Activated CD8-positive, alpha-beta memory T cell treated with anti-CD3 and anti-CD28 coated beads, Interleukin-2, amount 50 U/mL, for 4 hours (primary cell): ENCODE results near the gene USP15.

Experiments used
- DNase-seq: peaks from one replicate; pipeline ENCODE4 v3.0.0-alpha.2; 2020

Gene USP15

DNA sequence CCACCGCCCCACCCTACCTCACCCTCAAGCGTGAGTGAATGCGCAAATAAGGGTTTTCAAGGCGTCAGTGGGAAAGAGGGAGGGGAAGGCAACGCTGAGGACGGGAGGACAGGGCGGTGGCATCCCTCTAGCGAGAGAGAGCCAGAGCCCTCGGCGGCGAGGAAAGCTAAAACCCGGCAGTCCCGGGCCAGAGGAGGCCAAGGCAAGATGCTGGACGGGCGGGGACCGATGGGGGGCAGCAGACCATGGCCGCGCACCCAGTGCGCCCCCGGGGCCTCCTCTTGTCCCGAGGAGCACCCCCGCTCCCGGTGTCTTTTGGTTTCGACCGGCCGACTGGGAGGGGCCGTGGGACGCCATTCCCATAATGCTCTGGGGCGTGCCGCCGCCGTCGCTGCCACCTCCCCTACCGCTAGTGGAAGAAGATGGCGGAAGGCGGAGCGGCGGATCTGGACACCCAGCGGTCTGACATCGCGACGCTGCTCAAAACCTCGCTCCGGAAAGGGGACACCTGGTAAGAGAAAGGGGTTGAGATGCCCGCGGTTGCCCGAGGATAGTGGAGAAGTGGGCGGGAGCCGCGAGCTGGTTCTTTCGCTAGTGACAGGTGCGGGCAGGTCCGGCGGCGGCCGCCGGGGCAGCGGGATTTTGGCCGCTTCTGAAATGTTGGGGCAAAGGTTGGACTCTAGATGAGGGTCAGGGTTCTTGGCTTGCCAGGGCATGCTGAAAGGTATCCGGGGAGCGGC lies at the start of gene USP15:
Gene USP15 (plus strand): TSS at position 412 of the 740 bp plus-strand sequence. CDS start 11 bp downstream, at position 423.
- DNase-seq = peak; percentile 96

DNA sequence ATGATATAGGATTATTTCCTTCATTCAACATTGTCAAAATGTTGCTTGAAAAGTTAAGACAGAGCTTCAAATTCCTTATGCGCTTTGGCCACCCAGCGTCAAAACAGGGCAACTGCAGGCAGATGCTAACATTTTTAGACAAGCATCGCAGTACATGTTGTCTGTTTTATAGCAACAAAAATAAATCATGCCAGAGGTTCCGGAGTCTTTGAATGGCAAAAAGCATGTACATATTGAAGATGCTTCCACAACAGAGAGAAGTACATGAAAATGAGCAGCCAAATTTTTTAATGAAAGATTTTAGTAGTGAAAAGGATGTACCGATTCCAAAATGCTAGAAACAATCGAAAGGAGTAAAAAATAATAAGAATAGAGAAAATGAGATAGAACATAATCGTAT lies 49.8 kb upstream of the USP15 start:
- DNase-seq = peak; percentile 47

DNA sequence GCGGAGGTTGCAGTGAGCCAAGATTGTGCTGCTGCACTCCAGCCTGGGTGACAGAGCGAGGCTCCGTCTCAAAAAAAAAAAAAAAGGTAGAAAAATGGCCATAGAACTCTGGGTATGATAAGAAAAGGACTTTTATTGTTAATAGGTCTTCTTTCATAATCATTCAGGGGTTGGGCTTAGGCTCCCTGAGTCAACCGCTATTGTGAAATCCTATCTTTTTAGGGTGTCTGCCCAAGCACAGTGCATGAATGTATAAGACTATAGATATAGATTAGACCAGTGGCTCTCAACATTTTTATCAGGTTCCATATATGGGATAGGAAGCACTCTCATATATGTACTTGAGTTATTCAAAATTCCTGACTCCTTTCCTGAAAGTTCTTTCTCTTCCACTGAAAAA lies 48.7 kb upstream of the USP15 start:
- no peak for DNase-seq

DNA sequence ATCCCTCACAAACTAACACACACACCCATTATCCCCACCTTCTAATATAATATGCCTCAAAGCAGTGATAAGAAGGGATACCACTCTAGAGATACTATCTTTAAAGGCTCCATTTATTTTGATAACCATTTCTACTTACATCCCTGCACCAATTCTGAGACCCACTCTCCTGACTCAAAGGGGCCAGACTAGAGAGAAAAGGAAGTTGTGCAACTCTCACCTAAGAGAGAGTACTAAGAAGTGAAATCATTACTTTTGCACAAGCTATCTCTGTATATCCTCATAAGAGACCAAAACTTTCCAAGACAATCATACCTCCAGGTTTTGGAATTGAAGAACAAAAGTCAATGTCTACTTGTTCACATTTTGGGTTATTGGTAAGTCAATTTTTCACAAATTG lies 45.4 kb upstream of the USP15 start:
- DNase-seq = no peak

DNA sequence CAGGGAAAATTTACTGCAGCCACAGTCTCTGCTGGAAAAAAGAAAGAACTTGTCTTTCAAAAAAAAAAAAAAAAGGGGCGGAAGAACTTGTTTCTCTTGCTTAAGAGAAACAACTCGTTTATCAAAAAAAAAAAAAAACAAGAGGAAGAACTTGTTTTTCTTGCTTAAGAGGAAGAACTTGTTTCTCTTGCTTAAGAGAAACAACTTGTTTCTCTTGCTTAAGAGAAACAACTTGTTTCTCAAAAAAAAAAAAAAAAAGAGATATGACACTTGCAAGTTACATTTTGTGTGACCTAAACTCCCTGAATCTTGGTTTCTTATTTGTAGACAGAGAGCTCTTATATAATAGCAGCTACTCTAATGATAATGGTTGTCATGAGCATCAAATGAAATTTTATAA lies 44.7 kb upstream of the USP15 start:
- no peak for DNase-seq

DNA sequence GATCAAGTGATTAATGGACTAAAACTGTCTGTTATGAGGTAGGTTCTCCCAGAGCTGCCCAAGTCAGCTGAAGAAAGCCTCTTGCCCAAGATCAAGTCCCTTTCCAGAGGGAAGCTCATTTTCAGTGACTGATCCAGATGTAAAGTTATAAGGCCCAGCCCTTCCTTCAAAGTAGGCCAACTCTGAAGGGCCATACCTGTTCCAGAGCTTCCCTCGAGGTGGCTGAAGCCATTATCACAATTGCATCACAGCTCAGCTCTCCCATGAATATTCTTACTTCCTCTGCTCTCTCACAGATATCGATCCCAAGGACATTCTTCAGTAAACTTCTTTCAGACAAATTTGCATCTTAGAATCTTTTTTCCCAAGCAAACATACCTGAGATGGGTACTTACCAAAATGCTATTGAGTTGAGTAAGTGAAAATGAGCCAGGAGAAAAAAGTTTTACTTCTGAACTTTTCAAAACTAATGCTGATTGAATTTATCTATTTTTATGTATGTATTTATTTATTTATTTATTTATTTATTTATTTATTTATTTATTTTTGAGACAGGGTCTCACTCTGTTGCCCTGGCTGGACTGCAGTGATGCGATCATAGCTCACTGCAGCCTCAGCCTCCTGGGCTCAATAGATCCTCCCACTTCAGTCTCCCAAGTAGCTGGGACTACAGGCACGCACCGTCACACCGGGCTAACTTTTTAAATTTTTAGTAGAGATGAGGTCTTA lies 42.6 kb upstream of the USP15 start:
- DNase-seq = no peak

DNA sequence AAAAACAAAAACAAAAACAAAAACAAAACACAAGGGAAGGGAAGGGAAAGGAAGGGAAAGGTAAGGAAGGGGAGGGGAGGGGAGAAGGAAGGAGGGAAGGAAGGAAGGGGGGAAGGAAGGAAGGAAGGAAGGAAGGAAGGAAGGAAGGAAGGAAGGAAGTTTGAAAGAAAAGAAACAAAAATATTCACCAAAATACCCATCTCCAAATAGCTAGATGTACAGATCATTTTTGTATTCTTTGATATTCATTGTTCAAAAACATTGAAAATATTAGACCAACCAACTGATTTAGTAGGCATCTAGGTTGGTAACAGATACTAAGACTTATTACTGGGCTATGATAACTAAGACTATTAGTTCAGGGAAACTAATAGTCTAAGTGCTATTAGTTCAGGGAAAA lies 39.1 kb upstream of the USP15 start:
- DNase-seq = no peak

DNA sequence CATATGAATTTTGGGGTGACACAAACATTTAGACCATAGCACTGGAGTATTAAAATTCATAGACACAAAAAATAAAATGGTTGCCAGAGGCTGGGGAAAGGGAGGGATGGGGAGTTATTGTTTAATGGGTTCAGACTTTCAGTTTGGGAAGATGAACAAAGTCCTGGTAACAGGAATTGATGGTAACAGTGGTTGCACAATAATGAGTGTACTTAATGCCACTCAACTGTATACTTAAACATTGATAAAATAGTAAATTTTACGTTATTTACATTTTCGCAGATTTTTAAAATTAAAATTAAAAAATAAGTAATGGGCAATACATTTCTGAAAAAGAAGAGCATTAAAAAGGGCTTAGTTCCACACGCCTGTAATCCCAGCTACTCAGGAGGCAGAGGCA lies 35.6 kb upstream of the USP15 start:
- no peak for DNase-seq

DNA sequence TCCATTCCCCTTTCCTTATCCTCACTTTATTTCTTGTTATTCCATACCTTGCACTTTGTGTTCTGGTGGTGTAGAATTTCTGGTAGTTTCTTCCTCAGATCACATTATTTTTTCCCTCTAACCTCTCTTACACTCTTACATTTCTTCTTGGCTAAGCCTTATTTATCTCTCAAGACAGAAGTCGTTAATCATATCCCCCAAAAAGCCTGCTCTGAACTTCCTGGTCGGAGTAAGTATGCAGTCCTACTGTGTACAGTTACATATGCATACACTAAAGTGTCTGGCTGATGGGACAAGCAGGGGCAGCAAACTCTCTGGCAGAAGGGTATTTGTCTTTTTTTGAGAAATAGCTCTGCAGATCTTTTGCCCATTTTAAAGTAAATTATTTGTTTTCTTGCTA lies 33.1 kb upstream of the USP15 start:
- DNase-seq = no peak

DNA sequence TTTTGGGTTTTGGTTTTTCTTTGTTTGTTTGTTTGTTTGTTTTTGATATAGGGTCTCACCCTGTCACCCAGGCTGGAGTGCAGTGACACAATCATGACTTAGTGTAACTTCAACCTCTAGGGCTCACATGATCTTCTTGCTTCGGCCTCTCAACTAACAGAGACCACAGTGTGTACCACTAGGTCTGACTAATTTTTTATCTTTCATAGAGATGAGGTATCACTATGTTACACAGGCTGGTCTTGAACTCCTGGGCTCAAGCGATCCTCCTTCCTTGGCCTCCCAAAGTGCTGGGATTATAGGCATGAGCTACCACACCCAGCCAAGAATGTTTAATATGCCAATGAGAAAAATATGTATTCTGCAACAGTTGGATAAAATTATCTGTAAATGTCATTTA lies 29.6 kb upstream of the USP15 start:
- DNase-seq = no peak

DNA sequence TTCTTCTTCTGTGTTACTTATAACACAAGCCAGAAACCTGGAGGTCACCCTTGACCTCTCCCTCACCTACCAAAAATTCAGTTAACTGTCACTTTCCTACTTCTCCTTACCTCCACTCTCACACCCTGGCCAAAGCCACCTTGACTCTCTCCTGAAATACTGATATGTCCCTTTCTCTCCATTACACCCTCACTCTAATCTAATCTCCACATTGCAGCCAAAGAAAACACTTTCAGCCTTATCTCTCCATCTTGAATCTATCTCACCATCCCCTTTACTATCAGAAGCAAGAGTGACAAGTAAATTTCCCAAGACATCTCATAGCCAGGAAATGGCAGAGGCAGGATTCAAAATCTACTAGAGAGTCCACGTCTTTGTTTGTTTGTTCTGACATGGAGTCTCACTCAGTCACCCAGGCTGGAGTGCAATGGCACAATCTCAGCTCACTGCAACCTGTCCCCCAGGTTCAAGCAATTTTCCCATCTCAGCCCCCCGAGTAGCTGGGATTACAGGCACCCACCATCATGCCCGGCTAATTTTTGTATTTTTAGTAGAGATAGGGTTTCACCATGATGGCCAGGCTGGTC lies 28.0 kb upstream of the USP15 start:
- DNase-seq = no peak

DNA sequence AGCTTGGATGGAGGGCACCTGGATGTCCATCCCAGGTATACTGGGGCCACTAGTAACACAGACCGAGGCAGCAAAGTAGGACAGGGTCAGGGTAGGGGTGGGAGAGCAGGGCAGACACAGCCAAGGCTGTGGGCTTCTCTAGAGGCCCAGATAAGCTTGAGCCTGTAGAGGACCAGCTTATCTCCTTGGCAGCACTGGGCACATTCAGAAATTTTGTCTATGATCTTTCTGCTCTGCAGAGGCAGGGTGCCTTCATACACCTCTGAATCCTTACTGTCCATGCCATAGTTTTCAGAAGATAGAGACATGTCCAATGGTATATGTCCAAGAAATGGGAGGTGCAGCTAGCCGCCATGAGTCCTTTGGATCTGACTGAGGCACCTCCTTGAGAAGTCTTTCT lies 26.4 kb upstream of the USP15 start:
- no peak for DNase-seq

DNA sequence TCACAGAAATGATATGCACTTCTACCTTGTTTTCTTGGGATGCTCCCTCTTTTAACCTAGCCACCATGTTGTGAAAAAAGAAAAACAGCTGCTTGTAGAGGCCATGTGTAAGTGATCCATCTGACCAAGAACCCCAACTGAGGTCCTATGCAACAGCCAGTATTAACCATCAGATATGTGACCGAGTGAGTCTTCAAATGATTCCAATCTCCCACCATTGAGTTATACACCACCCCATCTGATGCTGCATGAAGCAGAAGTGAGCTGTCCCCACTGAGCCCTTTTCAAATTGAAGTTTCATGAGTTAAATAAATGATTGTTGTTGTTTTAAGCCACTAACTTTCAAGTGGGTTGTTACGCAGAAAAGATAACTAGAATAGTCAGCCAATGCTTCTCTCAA lies 20.6 kb upstream of the USP15 start:
- no peak for DNase-seq

DNA sequence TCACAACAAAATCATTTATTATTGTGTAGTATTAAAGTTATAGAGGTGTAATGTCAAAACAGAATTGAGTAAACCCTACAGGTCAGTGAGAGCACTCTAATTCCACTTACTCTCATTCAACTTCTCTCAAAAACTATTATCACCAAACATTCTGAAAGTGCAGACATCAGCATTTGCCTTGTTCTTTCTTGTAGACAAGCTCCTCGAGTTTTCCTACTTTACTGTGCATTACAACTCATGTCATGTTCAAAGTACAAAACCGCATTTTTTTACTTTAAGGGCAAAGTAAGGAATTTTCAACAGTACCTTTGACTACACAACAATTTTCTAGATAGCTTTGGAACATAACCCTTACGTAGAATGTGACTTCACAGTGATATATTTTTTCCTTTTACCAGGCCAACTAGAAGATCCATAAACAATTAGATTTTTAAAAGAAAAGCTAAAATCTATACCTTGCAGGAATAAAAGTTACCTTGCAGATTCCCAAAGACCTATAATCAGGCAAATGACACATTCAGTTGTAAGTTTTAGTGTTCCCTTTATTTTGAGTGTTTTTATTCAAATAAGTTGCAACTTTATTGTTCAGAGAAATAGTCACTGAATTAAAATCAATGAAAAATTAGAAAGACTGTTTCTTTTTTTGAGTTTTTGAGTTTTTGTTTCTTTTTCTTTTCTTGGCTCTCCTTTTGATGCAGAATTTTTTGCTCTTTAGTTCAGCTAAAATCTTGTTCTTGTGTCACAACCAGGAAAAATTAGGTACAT lies 12.7 kb upstream of the USP15 start:
- no peak for DNase-seq

DNA sequence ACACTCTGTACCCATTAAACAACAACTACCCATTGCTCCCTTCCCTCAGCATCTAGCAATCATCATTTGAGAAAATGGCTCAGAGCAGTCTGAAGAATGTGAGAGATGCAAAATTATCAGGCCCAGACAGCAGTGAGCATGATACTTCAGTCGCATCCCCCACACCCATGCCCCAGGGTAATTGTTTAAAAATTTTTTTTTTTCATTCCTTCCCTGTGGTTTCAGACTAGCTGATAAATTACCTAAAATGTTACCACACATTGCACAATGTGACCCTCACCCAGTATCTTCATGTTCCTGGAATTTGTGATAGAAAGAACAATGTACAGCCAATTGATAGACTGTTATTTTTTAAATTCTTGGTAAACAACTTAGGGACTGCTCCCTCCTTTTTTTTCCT lies 11.3 kb upstream of the USP15 start:
- no peak for DNase-seq

DNA sequence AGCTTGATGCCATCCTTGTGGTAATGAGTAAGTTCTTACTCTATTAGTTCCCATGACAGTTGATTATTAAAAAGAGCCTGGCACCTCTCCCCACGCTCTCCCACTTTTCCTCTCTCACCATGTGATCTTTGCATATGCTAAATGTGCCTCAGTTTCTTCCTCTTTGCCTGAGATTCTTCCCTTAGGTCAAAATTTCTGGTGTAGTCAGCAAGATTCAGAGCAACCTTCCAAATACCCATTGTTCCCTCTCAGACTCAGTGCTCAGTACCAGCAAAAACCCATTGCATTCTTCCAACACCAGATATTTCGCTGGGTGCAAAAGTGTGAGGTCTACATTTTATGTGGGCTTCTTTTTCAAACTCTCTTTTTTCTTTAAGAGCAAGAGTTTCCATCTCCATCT lies 10.8 kb upstream of the USP15 start:
- no peak for DNase-seq

DNA sequence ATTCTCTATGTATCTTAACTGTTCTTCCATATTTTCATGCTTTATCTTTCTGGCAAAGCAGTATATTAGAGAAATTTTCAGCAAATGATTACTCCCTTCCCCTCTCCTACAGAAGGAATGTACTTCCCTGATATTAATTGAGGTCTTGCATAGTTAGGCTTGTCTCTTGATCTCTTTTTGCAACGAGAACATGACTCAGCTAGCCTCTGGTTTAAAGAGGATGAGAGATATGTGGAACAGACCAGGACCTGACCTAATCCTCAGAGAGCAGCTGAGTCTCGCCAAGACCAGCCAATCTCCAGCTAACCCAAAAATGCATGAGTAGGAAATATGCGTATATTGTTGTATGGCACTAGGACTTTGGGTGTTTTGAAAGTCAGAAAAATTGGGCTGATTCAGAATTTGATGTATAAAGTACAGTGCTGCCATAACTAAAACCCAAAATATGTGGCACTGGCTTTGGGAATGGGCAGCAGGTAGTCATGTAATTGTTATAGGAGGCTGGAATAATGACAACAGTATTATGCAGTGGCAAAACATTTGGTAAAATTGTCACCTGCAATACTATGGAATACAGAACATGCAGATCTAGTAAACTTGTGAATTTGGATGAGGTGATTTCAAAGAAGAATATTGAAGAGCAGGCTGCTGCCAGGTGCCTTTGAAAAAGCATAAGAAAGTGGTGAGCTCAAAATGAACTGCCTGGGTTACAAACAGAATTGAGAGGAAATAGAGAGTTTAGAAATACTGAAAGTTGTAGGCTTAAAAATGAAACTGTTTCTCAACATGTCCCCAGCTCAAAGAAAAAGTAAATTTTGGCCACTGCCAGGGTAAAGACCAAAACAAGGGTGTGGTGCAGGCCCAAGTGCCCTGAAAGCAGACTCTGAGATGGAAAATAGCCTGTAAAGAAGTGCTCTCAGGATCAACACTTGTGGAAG lies 9.3 kb upstream of the USP15 start:
- no peak for DNase-seq

DNA sequence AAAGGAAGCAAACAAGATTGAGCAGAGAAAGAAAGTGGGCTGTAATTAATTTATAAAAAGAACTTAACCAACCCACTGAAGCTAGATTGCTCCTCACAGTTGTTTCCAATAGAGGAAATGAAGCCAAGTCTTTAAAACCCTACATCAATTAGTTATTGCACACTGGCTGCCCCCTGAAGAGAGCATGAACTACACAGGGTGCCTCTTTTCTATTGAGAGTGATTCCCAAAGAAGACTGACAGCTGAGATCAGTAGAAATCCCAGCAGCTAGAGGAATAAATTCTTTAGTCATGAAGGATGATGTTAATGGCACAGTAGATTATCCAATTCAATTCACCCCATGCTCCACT lies 8.6 kb upstream of the USP15 start:
- DNase-seq = no peak

DNA sequence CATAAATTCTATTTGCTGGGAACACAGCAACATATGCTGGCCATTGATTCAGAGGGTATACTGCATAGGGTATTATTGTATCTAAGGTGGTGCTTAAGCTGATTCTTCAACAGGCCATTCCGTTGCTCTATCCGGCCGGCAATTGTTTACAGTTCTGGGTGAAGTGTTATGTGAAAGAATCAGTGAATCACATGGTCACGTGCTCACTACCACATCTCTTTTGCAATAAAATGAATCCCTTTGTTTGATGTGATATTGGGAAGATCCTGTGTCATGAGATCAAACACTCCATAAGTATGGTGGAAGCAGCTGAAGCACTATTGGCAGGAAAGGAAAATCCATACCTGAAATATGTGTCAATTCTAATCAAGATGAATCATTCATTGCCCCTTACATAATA lies 7.6 kb upstream of the USP15 start:
- DNase-seq = no peak

DNA sequence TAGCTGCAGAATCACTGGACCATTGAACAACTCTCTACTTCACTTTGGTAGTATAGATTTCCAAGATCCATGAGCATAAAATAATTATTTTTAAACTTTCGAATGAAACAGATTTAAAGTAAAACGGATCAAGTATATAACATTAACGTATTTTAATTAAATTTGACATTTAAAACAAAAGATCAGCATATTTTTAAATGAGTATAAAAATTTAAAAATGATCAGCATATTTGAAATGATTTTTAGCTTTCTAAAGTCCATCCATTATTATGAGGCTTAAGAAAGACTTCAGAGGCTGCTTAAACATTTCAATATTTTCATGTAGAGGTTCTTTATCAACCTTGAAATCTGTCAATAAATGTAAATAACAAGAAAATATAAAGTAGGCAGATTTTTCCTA lies 5.2 kb upstream of the USP15 start:
- no peak for DNase-seq

DNA sequence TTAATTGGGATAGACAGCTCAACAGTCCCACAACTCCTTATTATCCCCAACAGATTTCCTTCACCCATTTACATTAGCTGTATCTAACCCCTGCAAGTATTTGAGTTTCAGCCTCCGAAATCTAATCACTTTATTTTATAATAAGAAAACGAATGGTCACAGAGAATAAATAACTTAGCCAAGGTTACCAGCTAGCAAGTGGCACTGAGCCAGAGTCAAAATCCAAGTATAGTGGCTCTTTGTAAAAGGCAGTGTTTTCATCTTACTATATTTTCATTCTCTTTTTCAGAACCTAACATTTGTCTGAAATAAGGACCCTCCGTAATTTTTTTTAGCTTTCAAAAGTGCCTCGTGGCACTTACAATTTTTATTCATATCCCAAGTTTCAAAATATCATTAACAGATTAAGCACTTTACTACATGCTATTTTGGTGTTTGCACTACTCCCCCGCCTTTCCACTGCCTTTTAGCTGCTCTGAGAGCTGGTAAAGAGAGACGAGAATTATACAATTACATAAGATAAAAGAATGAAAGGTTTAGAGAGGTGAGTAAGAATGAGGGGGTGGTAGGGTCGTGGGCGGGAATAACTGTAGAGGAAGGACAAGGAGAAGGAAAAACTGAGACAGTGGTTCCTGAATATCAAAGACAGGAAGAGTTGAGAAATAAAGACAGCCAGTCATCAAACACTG lies 3.7 kb upstream of the USP15 start:
- peak; percentile 78 for DNase-seq

DNA sequence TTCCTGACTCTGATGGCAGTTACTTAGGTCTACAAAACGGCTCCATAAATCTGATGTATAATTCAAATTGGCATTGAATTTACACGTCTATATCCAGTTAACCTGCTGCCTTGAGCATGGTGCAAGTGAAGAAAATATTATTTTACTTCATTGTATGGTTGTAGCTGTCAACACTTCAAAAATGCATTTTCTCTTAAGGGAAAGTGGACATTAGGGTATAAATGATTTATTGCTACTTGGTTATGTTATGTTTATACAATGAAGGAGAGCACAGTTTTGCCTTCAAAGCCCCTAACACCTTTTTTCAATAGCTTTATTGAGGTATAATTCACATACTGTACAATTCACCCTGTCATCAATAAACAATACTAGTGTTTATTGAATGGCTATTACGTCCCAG lies 2.0 kb upstream of the USP15 start:
- DNase-seq = no peak
